HG03457 (cell line): Measurements from ENCODE around the gene GRIK1.
"Not testable (repeated sequence)": the region's sequence is repeated elsewhere in the genome, so short reads cannot be mapped to it uniquely, and the experiment has no call there.

Experiments used
- ATAC-seq: cut with Tn5 transposase; IDR thresholded peaks from one replicate; pipeline ENCODE4 v1.9.1; 2021; ENCODE audit warnings: moderate number of reproducible peaks; ENCODE audit not compliant: unreplicated experiment

GRIK1 gene

DNA sequence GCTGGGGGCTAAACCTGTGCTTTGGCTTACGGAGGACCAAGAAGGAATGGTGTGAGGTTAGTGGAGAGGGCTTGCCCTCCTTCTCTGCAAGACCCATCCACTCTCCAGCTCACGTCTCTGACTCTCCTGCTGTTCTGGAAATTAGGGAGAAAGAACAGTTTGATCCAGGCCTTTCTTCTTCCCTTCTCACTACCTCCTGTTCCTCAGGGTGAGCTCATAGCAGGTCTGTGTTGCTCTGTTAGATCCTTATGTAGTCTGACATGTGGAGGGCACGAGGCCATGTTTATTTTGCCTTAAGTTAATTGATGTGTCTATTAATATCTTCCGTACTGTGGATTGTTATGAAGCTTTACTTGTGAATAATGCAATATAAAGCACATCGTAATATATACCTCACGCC, 315.0 kb downstream of the GRIK1 start:
- no peak for ATAC-seq

DNA sequence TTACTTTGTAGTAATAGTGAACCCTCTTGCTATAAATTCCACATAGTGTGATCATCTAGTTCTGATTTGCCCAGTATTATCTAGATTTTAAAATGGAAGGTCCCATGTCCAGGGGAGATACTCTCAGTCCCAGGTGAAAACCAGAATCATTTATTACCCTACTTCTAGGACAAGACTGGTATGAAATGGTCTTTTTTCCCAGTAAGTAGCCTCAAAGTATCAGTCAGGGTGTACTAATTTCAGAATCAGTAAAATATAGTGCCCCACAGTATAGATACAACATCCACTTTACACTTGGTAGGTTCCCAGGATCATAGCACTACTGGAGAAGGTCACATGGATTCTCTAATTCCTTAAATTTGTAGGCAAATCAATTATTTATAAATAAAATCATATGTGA, 318.3 kb downstream of the GRIK1 start:
- ATAC-seq = no peak

DNA sequence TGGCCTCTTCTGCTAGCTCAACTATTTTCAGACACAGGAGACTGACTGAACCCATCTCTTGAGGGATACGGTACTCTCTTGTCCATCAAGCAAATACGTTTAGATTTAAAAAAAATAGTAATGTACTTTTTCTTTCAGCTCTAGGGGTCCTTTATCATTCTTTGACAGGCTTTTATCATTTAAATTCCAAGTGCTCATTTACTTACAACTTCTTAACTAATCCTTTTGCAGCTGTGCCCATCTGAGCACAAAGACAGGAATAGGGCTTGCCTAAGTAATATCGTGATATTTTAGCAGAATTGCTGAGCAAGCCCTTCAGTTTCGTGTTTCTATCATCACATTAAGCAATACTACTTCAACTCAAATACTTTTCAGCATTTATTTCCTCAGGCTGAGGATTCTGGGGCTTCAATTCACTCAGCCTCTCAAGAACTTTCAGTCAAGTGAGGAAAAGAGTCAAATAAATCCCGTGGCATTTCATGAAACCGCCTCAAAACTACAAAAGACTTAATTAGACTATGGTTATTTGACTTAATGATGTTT, 323.5 kb downstream of the GRIK1 start:
- ATAC-seq = no peak

DNA sequence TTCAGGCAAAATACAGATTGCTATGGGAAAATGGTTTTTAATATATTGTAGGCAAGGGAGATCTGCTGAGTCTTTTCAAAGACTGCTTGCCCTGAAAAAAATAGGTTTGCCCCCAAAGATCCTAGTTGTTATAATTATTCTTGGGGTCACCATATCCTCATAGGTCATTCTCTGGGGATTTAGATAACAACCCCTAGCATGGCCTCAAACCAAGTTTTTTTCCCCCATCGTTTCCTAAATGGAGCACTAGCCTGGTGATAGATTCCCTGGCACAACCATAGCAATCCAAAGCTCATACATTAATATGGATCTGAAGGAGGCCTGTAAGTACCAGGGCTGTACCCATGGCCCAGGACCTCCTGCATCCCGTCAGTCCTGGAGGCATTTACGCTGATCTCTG, 325.9 kb downstream of the GRIK1 start:
- ATAC-seq = no peak

DNA sequence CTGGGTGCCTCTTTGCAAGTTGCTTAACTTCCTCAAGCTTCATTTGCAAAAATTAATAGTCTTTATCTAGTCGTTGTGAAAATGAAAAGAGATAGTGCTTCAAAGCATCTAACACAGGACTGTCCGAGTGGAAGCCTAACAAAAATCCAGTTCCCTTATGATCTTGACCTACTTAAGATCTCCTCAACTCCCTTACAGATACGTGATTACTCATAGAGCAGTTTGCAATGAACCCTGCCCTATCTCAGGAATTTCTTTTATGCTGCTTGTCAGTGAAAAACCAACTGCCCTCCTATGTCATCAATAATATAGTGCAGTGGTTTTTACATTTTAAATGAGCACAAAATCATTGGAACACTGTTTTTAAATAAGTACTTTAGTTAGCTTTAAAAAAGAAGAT, 326.8 kb downstream of the GRIK1 start:
- ATAC-seq = no peak

DNA sequence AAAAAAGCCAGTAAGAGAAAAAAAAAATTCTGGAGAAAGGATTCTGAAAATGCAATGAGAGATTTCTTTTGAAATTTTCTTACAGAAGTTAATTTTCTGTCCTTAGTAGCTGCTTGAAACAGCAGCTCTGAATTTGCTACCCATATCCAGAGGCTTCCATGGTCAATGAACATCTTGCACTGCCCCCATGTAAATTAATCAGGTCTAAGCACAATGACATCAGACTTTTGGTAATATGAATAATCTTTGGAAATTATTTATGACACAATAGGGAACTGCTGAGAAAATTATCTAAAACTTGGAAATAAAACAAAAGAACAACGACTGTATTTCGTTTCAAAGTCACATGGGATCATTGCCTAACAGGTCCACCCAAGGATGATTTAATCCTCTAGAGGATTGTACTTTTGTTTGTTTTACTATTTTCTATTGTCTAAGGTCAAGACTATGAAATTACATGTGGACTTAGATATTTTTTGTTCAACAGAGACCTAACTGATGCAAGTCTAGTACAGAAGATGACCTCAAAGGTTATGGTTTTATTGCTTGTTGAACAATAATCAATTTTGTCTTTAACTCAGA, 328.9 kb downstream of the GRIK1 start:
- no peak for ATAC-seq

DNA sequence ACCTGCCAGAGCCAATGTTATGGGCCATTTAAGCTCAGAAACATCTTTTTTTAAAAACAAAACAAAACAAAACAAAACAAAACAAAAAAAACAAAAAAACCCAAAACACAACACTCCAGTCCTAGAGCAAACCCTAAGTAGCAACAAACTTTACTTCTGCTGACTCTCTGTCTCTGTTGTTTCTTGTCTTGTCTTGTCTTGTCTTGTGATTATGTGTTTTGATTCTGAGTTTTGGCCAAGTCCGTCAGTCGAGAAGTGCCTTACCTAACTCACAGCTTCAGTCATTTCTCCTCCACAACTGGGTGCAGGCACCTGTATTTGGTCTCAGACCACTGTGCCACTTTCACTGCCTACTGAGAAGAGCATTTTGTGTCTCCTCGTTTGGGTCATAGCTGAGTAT, 333.2 kb downstream of the GRIK1 start:
- no peak for ATAC-seq

DNA sequence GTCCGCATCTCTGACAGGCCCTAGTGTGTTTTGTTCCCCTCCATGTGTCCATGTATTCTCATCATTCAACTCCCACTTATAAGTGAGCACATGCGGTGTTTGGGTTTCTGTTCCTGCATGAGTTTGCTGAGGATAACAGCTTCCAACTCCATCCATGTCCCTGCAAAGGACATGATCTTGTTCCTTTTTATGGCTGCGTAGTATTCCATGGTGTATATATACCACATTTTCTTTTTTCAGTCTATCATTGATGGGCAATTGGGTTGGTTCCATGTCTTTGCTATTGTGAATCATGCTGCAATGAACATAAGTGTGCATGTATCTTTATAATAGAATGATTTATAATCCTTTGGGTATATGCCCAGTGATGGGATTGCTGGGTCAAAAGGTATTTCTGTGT, 334.6 kb downstream of the GRIK1 start:
- not testable (repeated sequence) for ATAC-seq

DNA sequence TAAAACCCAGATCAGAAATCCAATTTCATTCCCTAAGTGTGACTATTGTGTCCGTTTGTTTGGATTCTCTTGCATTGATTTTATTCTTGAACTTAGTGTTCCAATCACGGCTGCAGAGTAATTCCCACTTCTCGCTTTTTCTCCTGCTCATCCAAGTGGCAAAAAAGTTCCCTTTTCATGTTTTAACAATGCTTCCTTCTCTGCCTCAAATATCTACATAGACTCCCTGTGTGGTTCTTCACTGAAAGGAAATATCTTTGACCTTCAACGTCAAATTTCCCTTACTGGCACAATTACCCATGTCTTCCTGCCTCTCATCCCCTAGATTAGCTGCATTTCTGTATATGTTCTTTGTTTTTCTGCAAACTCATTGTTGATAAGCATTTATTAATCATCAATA, 335.7 kb downstream of the GRIK1 start:
- no peak for ATAC-seq

DNA sequence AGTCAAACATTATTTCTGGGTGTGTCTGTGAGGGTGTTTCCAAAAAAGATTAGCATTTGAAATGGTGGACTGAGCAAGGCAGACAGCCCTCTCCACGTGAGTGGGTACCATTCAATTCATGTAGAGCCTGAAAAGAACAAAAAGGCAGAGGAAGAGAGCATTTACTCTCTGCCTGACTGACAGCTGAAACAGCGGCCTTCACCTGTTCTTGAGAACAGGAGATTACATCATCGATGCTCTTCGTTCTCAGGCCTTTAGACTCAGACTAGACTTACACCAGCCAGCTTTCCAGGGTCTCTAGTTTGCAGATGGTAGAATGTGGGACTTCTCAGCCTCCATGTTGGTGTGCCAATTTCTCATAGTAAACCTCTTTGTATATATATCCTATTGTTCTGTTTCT, 338.7 kb downstream of the GRIK1 start:
- ATAC-seq = no peak

DNA sequence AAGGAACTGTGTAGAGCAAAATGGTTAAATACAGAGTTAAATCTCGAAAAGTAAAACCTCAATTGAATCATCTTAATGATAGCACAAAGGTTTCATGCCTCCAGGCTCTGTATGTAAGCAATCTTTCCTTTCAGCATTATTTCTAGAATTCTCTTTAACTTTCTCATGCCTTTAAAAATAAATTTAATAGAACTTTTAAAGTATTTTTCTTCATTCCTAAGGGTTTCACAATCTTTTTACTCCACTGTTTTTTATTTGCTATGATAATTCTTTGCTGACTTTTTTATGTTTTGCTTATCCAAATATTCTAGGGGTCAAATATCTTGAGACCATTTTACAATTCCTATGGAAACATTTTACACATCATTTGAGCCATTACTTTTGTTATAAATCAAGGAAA, 353.1 kb downstream of the GRIK1 start:
- ATAC-seq = no peak

DNA sequence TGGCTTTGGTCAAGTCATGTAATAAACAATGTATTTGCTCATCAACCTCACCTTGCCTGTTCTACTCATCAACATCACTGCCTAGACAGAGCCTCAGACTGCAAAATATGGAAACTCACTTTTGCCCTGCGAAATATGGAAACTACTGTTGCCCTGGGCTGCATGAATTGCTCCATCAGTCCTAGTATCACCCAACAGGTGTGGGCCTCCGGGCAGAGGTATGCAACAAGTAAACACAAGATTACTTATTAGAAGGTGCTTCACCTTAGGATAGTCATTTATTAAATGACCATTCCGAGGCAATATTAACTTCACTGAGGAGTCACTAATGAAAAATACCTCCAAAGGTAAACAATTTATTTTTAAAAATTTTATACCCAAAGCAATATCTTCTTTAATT, 354.3 kb downstream of the GRIK1 start:
- ATAC-seq = no peak

DNA sequence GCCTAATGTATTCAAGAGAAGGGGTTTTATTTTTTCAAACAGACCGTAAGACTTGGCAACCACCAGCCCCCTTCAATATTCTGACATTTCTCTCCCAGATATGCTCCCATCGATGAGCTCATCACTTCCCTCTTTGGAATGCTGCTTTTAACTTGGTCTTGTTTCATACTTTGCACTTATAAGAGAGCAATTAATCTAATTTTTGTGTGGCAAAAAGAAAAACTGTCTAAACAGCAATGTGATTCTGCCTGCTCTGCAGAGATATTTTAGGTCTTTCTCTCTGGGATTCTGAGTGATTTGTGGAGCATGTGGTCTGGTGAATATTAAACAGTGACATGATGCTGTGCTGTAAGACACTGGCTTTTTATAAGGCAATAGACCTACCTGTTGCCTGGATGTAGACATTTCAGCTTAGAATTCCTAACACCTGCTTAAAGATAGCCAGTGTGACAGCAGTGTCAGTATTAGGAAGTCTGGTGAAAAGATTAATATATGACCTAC, 356.3 kb downstream of the GRIK1 start:
- no peak for ATAC-seq

DNA sequence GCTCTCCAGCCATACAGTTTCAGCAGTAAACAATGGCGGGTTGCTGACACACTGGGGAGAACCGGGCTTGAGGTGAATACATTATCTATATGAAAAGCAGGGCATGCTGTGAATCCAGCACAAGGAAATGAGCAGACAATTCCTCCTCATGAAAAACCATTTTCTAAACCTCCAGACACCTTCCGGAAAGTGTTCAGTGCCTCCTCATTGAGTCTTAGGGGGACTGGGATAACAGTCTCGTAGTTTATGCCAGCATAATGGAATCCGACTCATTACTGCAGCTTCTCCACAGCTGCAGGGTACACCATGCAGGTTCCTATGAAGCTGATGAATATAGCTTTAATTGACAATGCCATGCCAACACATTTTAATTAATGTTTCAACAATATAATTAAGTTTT, 356.9 kb downstream of the GRIK1 start:
- ATAC-seq = no peak

DNA sequence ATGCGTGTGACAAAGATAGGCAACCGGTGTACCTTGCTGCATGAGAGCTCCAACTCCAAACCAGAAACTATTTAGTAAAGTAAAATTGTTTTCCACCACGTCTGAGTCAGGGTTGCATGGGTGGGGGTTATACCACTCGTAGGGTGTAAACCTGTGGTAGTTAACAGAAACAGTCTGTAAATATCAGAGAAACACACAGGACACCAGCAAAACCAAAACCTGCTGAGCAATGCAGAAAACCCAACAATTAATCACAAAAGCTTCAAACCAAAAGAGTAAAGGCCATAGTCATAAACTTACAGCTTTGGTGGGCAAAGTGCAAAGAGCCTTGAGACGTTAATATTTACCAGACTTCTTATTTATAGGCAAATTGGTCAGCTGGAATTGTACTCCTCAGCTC, 358.4 kb downstream of the GRIK1 start:
- no peak for ATAC-seq

DNA sequence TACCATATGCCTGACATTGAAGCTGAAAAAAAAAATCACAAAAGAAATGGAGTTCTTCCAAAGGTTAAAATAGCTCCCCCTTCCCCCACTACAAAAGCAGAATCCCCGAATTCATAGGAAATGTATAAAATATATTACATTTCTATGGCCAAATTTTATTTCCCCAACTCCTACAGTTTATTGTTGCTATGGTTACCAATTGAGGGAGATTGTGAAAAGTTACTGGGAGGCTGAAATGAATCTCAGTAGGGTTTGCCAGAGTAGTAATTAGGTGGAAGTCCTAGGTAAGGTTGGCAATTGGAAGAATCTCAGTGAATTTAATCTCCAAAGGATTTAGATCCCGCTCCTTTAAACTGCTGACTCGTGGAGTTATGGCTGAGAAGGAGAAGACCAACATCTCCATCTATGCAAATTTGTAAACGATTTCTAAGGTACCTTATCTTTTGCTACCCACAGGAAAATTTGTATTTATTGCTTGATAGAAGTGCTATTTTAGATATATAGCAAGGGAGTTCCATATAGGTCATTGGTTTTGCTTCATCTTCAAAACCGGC, 359.0 kb downstream of the GRIK1 start:
- no peak for ATAC-seq

DNA sequence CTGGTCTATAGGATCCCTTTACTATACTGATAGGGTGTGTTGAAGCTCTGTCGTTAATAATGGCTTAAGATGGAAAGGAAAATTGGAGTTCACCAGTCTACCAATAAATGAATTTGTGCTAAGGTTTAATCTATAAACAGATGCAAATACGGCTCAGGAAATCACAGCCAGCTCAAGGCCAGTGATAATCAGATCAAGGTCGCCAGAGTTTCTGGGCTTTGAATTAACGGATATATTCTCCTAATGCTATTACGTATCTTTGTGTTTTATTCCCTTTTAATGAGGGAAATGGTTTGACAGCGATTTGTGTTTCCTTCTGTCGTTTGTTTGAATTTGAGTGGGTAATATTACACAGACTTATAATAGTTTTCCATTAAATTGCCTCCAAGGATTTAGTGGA, 361.5 kb downstream of the GRIK1 start:
- no peak for ATAC-seq

DNA sequence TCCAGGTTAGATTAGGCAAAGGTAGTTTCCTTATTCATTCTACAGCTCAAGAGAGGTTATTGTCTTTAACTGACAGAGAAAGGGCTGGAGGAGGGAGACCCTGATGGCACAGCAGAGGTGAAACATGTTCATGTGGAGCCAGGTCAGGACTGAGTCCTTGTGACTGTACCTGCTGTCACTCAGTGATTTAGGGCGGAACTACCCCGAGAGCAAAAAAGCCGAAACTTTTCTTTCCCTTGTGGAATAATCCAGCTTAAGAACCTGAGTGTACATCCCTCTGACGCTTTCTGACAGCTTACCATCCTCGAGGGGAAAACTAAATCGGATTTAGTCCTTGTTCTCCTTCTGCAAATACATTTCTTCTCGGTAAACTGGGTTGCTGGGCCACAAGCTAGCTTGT, 367.8 kb downstream of the GRIK1 start:
- no peak for ATAC-seq

DNA sequence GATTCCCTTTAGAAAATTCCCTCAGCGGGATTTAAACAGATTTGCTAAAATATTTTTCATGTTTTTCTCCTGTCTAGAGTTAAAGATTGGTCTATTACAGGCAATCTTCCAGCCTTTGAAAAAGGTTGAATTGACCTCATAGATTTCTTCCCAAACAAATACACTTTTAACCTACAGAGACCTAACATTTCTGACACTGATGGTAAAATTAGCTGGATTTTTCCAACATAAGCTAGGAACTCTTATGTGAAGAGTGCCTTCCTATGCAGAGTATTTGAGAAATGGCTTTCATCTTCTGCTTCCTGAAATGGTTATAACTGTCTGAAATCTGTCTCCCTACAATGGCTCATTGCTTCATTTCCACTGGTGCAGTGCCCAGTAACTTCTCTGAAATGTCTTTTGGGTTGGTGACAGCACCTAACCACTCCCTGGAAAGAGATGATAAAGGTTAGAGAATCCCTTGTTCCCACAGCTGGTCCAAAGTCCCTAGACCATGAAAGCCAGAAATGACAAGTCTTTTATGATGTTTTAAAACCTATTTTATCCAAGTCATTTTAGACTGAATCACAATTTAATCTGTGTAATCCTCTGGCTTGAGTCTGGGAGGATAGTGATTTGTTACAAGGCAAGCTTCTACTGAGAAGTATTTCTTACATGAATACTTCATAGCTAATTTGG, 371.6 kb downstream of the GRIK1 start:
- no peak for ATAC-seq

DNA sequence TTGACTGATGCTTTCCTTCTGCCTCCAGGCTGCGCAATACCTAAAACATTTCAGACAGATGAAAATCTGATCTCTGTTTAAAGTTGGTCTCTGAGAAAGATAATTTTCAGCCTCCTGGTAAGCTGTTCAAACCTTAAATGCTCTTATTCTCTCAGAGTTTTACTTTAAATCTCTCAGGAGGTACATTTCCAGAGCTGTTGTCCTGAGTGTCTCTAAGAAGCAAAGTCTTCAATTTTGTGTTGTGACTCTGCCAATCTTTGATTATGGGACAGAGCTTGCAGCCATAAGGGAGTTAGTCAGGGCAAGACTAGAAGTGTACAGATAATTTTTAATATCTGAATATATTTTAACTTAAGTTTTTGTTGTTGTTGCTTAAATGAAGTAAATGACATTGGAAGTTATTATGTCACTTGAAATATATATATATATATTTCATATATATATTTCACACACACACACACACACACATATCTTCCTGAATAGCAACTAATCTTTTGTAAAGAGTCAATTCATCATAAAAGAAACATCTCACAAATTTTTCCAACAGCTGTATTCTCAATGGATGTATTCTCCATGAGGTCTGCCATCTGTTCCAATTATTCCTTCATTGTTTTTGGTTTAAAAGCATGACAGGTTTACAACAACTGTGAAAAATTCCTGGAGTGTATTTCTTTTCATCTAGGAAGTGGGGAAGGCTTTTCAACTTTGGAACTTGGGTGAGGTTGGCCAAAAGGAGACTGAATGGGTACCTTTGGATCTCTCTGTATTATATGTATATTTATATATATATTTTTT, 381.7 kb downstream of the GRIK1 start:
- ATAC-seq = no peak

DNA sequence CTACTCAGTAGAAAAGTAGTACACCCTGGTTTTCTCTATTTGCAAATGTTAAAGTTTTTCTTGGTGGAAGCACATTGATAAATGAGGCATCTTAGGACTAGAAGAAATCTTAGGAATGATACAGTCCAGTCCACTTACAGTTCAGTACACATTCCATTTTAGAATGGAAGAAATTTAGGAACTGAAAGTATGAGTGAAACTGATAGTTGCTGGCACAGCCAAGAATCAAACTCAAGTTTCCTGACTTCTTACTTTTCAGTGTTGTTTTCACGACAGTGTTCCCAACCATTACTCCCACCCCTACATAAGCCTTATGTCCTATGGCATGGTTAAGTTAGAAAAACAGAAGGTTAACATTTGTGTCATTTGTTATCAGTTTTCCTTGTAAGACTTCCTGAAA, 382.6 kb downstream of the GRIK1 start:
- no peak for ATAC-seq

DNA sequence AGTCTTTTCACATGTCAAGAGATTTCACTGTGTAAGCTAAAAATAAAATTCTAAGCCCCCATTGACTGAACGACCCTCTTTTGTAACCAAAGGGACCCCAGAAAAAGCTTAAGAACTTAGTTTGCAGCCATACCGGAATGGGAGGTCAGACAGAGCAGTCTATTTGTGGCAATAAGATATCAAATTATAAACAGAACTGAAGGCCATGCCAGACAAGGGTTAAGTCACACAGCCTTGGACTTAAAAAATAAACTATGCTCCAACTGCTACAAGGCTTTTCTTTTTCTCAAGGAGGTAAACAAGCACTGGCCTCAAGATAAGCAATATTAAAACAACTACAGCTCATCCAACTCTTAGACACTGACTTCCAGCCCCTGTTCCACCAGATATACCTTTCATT, 384.2 kb downstream of the GRIK1 start:
- ATAC-seq = no peak
